Measurements from ENCODE around the gene PMEL. TPM values are rescaled to one million over a fixed set of nuclear protein-coding genes. Genes with fewer than 3 reads are reported as not detected.
"Not testable (repeated sequence)": the region's sequence is repeated elsewhere in the genome, so short reads cannot be mapped to it uniquely, and the experiment has no call there.

Gene PMEL
- total and polyA plus RNA-seq, 8 donors: 0.99 to 3.8 (median 2.6) TPM

- H3K9me3 ChIP-seq: no peaks in the 10 kb centered on the region
- H3K4me1 ChIP-seq: peaks cover 0 to 4% of the 10 kb centered on the region in 2 donors
- H3K4me3 ChIP-seq: no peak overlapping the region
- ATAC-seq: no peak
- intact Hi-C loops (cut with DNase I): loop anchor here in 1 of 2 donors (5.0 kb wide), 1 partner anchor 46 kb away; no protein-coding TSS in a partner anchor
- H3K36me3 ChIP-seq: peaks cover 0 to 93% of the 10 kb centered on the region in 2 donors
- no peaks in the 10 kb centered on the region for H3K27me3 ChIP-seq
- DNase-seq: no peak
- H3K27ac ChIP-seq: no peak overlapping the region
- TF ChIP-seq CTCF (IDR thresholded peaks at IDR 0.05): no peak
Observed at GRCh38 chr12:55991110-55991509, 25.3 kb upstream of the PMEL start.

DNA sequence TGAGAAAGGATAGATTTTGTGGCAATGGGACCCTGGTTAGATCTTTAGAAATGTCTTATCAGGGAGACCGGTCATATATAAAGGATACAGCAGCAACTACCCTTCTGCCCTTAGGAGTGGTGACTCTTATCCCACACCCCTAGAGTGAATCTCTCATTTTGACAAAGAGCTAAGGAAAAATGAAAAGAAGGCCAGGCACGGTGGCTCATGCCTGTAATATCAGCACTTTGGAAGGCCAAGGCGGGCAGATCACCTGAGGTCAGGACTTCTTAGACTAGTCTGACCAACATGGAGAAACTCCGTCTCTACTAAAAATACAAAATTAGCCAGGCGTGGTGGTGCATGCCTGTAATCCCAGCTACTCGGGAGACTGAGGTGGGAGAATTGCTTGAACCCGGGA lies 20.1 kb upstream of the PMEL start:
- ATAC-seq; H3K9me3 ChIP-seq; DNase-seq; H3K27me3 ChIP-seq; H3K27ac ChIP-seq; intact Hi-C loops (cut with DNase I); H3K4me3 ChIP-seq: not testable (repeated sequence)
- H3K4me1 ChIP-seq: peaks cover 0 to 37% of the 10 kb centered on the region in 2 donors
- H3K36me3 ChIP-seq: peaks cover 0 to 87% of the 10 kb centered on the region in 2 donors

- no peak for ATAC-seq
- Histone ChIP-seq H3K36me3 (peaks cover 0 to 87% of the 10 kb centered on the region in 2 donors), H3K27ac (no peak overlapping the region), H3K4me3 (no peak overlapping the region), H3K27me3 (no peaks in the 10 kb centered on the region), H3K9me3 (no peaks in the 10 kb centered on the region), H3K4me1 (peaks cover 0 to 37% of the 10 kb centered on the region in 2 donors)
- DNase-seq: no peak
- TF ChIP-seq CTCF (IDR thresholded peaks at IDR 0.05): no peak
- intact Hi-C loops (cut with DNase I): no loop called here
Observed at GRCh38 chr12:55985341-55985740, 19.5 kb upstream of the PMEL start.

- Histone ChIP-seq H3K36me3 (peaks cover 0 to 86% of the 10 kb centered on the region in 2 donors), H3K27ac (no peak overlapping the region)
Observed at GRCh38 chr12:55984861-55985260, 19.0 kb upstream of the PMEL start.

DNA sequence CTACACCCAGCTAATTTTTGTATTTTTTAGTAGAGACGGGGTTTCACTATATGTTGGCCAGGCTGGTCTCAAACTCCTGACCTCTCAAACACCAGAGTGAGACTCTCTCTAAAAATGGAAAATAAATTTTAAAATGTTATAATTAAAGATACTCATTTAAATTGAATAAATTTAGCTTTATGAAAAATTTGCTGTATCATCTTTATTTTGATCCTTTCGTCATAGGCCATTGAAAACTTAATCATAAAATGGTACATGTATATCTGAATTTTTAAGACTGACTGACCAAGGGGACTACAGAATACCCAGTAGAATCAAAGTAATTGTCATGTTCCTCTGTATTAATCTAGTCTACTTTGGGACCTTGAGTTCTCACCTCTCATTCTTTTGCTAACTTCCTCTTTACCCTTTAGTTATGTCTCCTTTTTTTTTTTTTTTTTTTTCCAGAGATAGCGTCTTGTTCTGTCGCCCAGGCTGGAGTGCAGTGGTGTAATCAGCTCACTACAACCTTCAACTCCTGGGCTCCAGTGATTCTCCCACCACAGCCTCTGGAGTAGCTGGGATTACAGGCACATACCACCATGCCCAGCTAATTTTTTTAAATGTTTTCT lies 17.5 kb upstream of the PMEL start:
- intact Hi-C loops (cut with DNase I): no loop called here
- Histone ChIP-seq H3K4me3 (no peak overlapping the region), H3K9me3 (no peaks in the 10 kb centered on the region), H3K36me3 (peaks cover 0 to 71% of the 10 kb centered on the region in 2 donors), H3K27me3 (no peaks in the 10 kb centered on the region), H3K27ac (peak overlapping the region in 1 of 2 donors; percentile 59), H3K4me1 (peaks cover 2 to 54% of the 10 kb centered on the region in 2 donors)
- no peak for DNase-seq
- TF ChIP-seq CTCF (IDR thresholded peaks at IDR 0.05): no peak
- ATAC-seq: no peak

More at GRCh38 chr12:55984861-55985260, 19.0 kb upstream of the PMEL start:
- intact Hi-C loops (cut with DNase I): no loop called here
- Histone ChIP-seq H3K4me1 (peaks cover 0 to 38% of the 10 kb centered on the region in 2 donors), H3K9me3 (no peaks in the 10 kb centered on the region), H3K27me3 (no peaks in the 10 kb centered on the region), H3K4me3 (no peak overlapping the region)
- ATAC-seq: no peak
- TF ChIP-seq CTCF (IDR thresholded peaks at IDR 0.05): no peak
- DNase-seq: no peak
